HepG2 (cell line): ENCODE data around the gene MAN2B2. TPM values are rescaled to one million over a fixed set of nuclear protein-coding genes. Genes with fewer than 3 reads are reported as not detected.

Source experiments
- ATAC-seq: fragments of 200-7000 bp; cut with Tn5 transposase; 3 replicates; pipeline ENCODE4 v1.9.1; 2020; ENCODE audit warnings: mild to moderate bottlenecking, moderate library complexity
- BruUV-seq: library from RNA; stranded (reverse); fragments of 400-500 nt; replicated peaks from 2 replicates; lab custom pipeline; 2021; lab: Mats Ljungman, UMichigan
- CTCF ChIA-PET: fragments of 300-600 bp; formaldehyde crosslinking; extraction: SDS; loops from one replicate; lab custom pipeline; 2021; ENCODE audit warnings: low total read pairs, inconsistent platforms, low intra/inter-chr PET ratio; lab: Yijun Ruan, JAX
- POLR2A ChIA-PET: fragments of 350-600 bp; sonication (Branson Sonifier 250); formaldehyde crosslinking; loops from one replicate; lab custom pipeline; 2020; ENCODE audit warnings: antibody characterized with exemption, inconsistent platforms; lab: Yijun Ruan, JAX
- DNase-seq: peaks from one replicate; pipeline ENCODE4 v3.0.0-alpha.2; 2015; ENCODE audit warnings: low spot score
- FAIRE-seq: peaks from 3 replicates; lab custom pipeline; 2011; peaks lifted over from hg19 to GRCh38; lab: Jason Lieb, UNC
- H2AFZ ChIP-seq: one replicate; pipeline ENCODE4 v1.6.1; 2011; ENCODE audit warnings: low read length, inconsistent platforms
- H3K27ac ChIP-seq: fragments of 300-600 bp; 3 replicates; pipeline ENCODE4 v1.8.0; 2011; ENCODE audit warnings: mixed run types, mild to moderate bottlenecking, mixed read lengths, low read length, inconsistent platforms; ENCODE audit not compliant: insufficient read depth; ENCODE audit errors: extremely low read length
- H3K27me3 ChIP-seq, 2 experiments: fragments of 200-600 bp in 1 of 2; 2 replicates in 1 of 2; 3 replicates in 1 of 2; pipeline versions ENCODE4 v1.6.0 to v1.8.0; 2011; ENCODE audit warnings: low read length in 2 of 2, mild to moderate bottlenecking in 2 of 2, moderate library complexity in 2 of 2, inconsistent platforms in 1 of 2; ENCODE audit not compliant: insufficient read depth in 2 of 2, control insufficient read depth in 1 of 2
- H3K36me3 ChIP-seq, 2 experiments: fragments of 200-600 bp in 1 of 2; replicated peaks in 1 of 2; 2 replicates in 1 of 2; 3 replicates in 1 of 2; pipeline versions ENCODE4 v1.5.1 to v1.8.0; 2011; ENCODE audit warnings: low read length in 2 of 2, inconsistent platforms in 1 of 2; ENCODE audit not compliant: insufficient read depth in 2 of 2, control insufficient read depth in 1 of 2
- H3K4me1 ChIP-seq: 2 replicates; pipeline ENCODE4 v1.5.1; 2012; ENCODE audit warnings: low read length, inconsistent platforms; ENCODE audit not compliant: insufficient read depth
- H3K4me2 ChIP-seq: 2 replicates; pipeline ENCODE4 v1.6.0; 2011; ENCODE audit warnings: low read depth, low read length, inconsistent platforms
- H3K4me3 ChIP-seq, 3 experiments: fragments of 200-600 bp in 1 of 3; sonication (generic), shearing (Covaris generic) in 1 of 3; replicated peaks in 1 of 3; 2 replicates each; pipeline ENCODE4 v1.5.1; 2011 to 2016; ENCODE audit warnings: low read length in 3 of 3, inconsistent platforms in 2 of 3, low read depth in 2 of 3, mild to moderate bottlenecking in 2 of 3, control low read depth in 1 of 3, mixed read lengths in 1 of 3; ENCODE audit not compliant: insufficient read depth in 1 of 3
- H3K79me2 ChIP-seq: one replicate; pipeline ENCODE4 v1.6.1; 2011; ENCODE audit warnings: low read length, inconsistent platforms; ENCODE audit not compliant: insufficient read depth
- H3K9ac ChIP-seq: 2 replicates; pipeline ENCODE4 v1.6.0; 2011; ENCODE audit warnings: mild to moderate bottlenecking, low read depth, low read length, inconsistent platforms; ENCODE audit not compliant: insufficient read depth
- H3K9me3 ChIP-seq: 2 replicates; pipeline ENCODE4 v1.5.1; 2012; ENCODE audit warnings: mild to moderate bottlenecking, low read length
- H4K20me1 ChIP-seq: 2 replicates; pipeline ENCODE4 v1.6.0; 2011; ENCODE audit warnings: inconsistent platforms, mild to moderate bottlenecking, low read length, moderate library complexity; ENCODE audit not compliant: insufficient read depth
- CHCHD3 ChIP-seq: sonication (generic); formaldehyde crosslinking; IDR thresholded peaks from 2 replicates; pipeline ENCODE4 v1.8.0; 2022; ENCODE audit warnings: mild to moderate bottlenecking, missing genetic modification reagents, moderate library complexity
- CREM ChIP-seq, 2 experiments: sonication (generic) in 1 of 2; formaldehyde crosslinking in 1 of 2; IDR thresholded peaks; 2 replicates each; pipeline versions ENCODE4 v1.4.0 to v1.6.1; 2016 to 2020; ENCODE audit warnings: antibody characterized with exemption in 1 of 2, mild to moderate bottlenecking in 1 of 2, missing genetic modification reagents in 1 of 2
- DBP ChIP-seq: sonication (generic); formaldehyde crosslinking; IDR thresholded peaks from 2 replicates; pipeline ENCODE4 v1.4.0; 2020; ENCODE audit warnings: missing genetic modification reagents; ENCODE audit errors: not compliant biosample characterization
- HMGA1 ChIP-seq: sonication (generic); formaldehyde crosslinking; conservative IDR thresholded peaks from 2 replicates; pipeline ENCODE4 v1.4.0; 2020; ENCODE audit warnings: missing genetic modification reagents
- ISX ChIP-seq: sonication (generic); formaldehyde crosslinking; conservative IDR thresholded peaks from 2 replicates; pipeline ENCODE4 v1.5.0; 2020; ENCODE audit warnings: missing genetic modification reagents
- RELA ChIP-seq: sonication (generic); formaldehyde crosslinking; IDR thresholded peaks from 2 replicates; pipeline ENCODE4 v1.4.0; 2020; ENCODE audit warnings: missing genetic modification reagents
- STAT6 ChIP-seq: sonication (generic); formaldehyde crosslinking; IDR thresholded peaks from 2 replicates; pipeline ENCODE4 v1.4.0; 2020; ENCODE audit warnings: missing genetic modification reagents, mild to moderate bottlenecking, borderline replicate concordance
- ZBTB7B ChIP-seq: sonication (generic); formaldehyde crosslinking; IDR thresholded peaks from 2 replicates; pipeline ENCODE4 v1.4.0; 2020; ENCODE audit warnings: missing genetic modification reagents
- ZFY ChIP-seq: sonication (generic); formaldehyde crosslinking; IDR thresholded peaks from 2 replicates; pipeline ENCODE4 v1.4.0; 2020; ENCODE audit warnings: missing genetic modification reagents
- ZNF121 ChIP-seq: sonication (generic); formaldehyde crosslinking; IDR thresholded peaks from 2 replicates; pipeline ENCODE4 v1.5.0; 2020; ENCODE audit warnings: mild to moderate bottlenecking, missing genetic modification reagents
- ZNF550 ChIP-seq: sonication (generic); formaldehyde crosslinking; IDR thresholded peaks from 2 replicates; pipeline ENCODE4 v1.4.0; 2020; ENCODE audit warnings: mild to moderate bottlenecking, missing genetic modification reagents, borderline replicate concordance
- ZNF574 ChIP-seq: sonication (generic); formaldehyde crosslinking; IDR thresholded peaks from 2 replicates; pipeline ENCODE4 v1.4.0; 2020; ENCODE audit warnings: missing genetic modification reagents
- WGBS: methylation state at CpG from one replicate; pipeline ENCODE4 v1.1.6; 2017; ENCODE audit warnings: low lambda C conversion rate; 5-methylcytosine and 5-hydroxymethylcytosine counted together
- in situ Hi-C: cut with HindIII; loops from 2 replicates; pipeline ENCODE4 v1.10.0; 2017; ENCODE audit warnings: low pct_unique_long_range_greater_than_20kb; ENCODE audit not compliant: extremely low pct_ligation_motif_present
- intact Hi-C: fragments of 100-400 bp; cut with micrococcal nuclease; formaldehyde crosslinking; loops from one replicate; pipeline ENCODE4 v1.10.0; 2022; ENCODE audit not compliant: unreplicated experiment
- polyA plus RNA-seq, 8 experiments: library from polyadenylated mRNA; depleted of rRNA in 3 of 8; stranded (reverse) in 7 of 8; unstranded in 1 of 8; fragments of >200 nt; fragmentation: Illumina TruSeq in 4 of 8; extraction: Trizol in 4 of 8; gene quantifications; 2 replicates each; pipeline versions ENCODE4 v1.2.1 to v1.2.3, GENCODE V29; 2011 to 2016; ENCODE audit warnings: low read depth in 4 of 8, missing spikeins in 1 of 8, mixed read lengths in 1 of 8; ENCODE audit not compliant: insufficient read depth in 1 of 8
- total RNA-seq, 5 experiments: library from RNA; depleted of rRNA; stranded (reverse); fragments of >200 nt; fragmentation: Illumina TruSeq; extraction: Trizol; gene quantifications; 2 replicates each; pipeline ENCODE4 v1.2.3, GENCODE V29; 2016; ENCODE audit warnings: low read depth in 1 of 5

MAN2B2 gene
- total and polyA plus RNA-seq, 2 of the 13 experiments (the other 11 are each of a cell fraction or from before 2014, with no cell fraction given), result 4.8 to 5.4 TPM

GRCh38 chr4:6613676-6614651 is 39.0 kb downstream of the MAN2B2 start:
- no TSS peak for BruUV-seq
- Histone ChIP-seq H3K4me1 (no peaks in the 10 kb centered on the region), H3K79me2 (no peaks in the 10 kb centered on the region), H3K4me3 (no peak overlapping the region), H3K9me3 (no peaks in the 10 kb centered on the region), H2AFZ (no peak overlapping the region), H4K20me1 (no peaks in the 10 kb centered on the region), H3K27ac (no peak overlapping the region), H3K36me3 (peaks cover 3 to 11% of the 10 kb centered on the region in 2 experiments; a peak in 3 of 5 replicates), H3K9ac (no peak overlapping the region), H3K27me3 (no peaks in the 10 kb centered on the region), H3K4me2 (no peak overlapping the region)
- CTCF ChIA-PET, result no interaction called here
- POLR2A ChIA-PET, result interaction anchor here (0.7 kb wide), 1 partner anchor 371 kb away, joined by 3 read pairs; no protein-coding TSS in a partner anchor
- DNase-seq (no peak), ATAC-seq (no peak), FAIRE-seq (no peak)
- intact Hi-C loops, result no loop called here
- 86% methylated on average over 8 of the region's 17 CpGs for WGBS
- in situ Hi-C loops, result no loop called here
- TF ChIP-seq ZFY (CRISPR knock-in tag) (no peak), DBP (CRISPR knock-in tag) (no peak), STAT6 (CRISPR knock-in tag) (no peak), ZNF121 (CRISPR knock-in tag) (no peak), RELA (no peak), ZBTB7B (CRISPR knock-in tag) (no peak), CHCHD3 (CRISPR knock-in tag) (no peak), ISX (CRISPR knock-in tag) (no peak), ZNF550 (CRISPR knock-in tag) (no peak), CREM (IDR thresholded peaks at IDR 0.05) (no peak), CREM (CRISPR knock-in tag; IDR thresholded peaks at IDR 0.05) (no peak), ZNF574 (CRISPR knock-in tag) (no peak), HMGA1 (CRISPR knock-in tag) (no peak)
